ENCODE data around the gene RNF166. TPM values are rescaled to one million over a fixed set of nuclear protein-coding genes. Genes with fewer than 3 reads are reported as not detected.

The RNF166 gene
- total and polyA plus RNA-seq, 2 of the 13 experiments (the other 11 are each of a cell fraction or from before 2014, with no cell fraction given) = 21.4 to 23.0 TPM

- TF ChIP-seq STAG1 (CRISPR knock-in tag; IDR thresholded peaks at IDR 0.05) (peak; percentile 71), KLF9 (CRISPR knock-in tag; IDR thresholded peaks at IDR 0.05; ENCODE audit: low read depth) (no peak), MNT (IDR thresholded peaks at IDR 0.05) (no peak), ZMYM3 (CRISPR knock-in tag; IDR thresholded peaks at IDR 0.05) (no peak), ZNF781 (CRISPR knock-in tag; IDR thresholded peaks at IDR 0.05; ENCODE audit: borderline replicate concordance, not compliant biosample characterization) (no peak), REL (CRISPR knock-in tag; conservative IDR thresholded peaks at IDR 0.05) (no peak), PAF1 (CRISPR knock-in tag; IDR thresholded peaks at IDR 0.05) (0 out of 2 replicates have a peak, but pooled peaks have one; percentile 28), FOXK1 (CRISPR knock-in tag; IDR thresholded peaks at IDR 0.05; ENCODE audit: borderline replicate concordance, low read depth) (no peak), SATB2 (CRISPR knock-in tag; IDR thresholded peaks at IDR 0.05) (no peak), ZMYM2 (CRISPR knock-in tag; IDR thresholded peaks at IDR 0.05) (0 out of 2 replicates have a peak, but pooled peaks have one; percentile 6), SOX5 (CRISPR knock-in tag; IDR thresholded peaks at IDR 0.05; ENCODE audit: borderline replicate concordance) (no peak), KLF15 (CRISPR knock-in tag; IDR thresholded peaks at IDR 0.05; ENCODE audit: borderline replicate concordance) (no peak), EZH2 (conservative IDR thresholded peaks at IDR 0.05; ENCODE audit: low read depth, low read length) (no peak), ZNF768 (CRISPR knock-in tag; IDR thresholded peaks at IDR 0.05) (peak; percentile 41; the same call in 1 of the 2 replicates), ELF3 (CRISPR knock-in tag; IDR thresholded peaks at IDR 0.05) (0 out of 2 replicates have a peak, but pooled peaks have one; percentile 27), TBL1XR1 (IDR thresholded peaks at IDR 0.05; ENCODE audit: borderline replicate concordance, low read length, partially characterized antibody) (no peak), NR3C1 (CRISPR knock-in tag; IDR thresholded peaks at IDR 0.05) (no peak), MTA1 (CRISPR knock-in tag; IDR thresholded peaks at IDR 0.05; ENCODE audit: borderline replicate concordance) (no peak), SNAPC2 (CRISPR knock-in tag; IDR thresholded peaks at IDR 0.05) (no peak), ZSCAN5A (CRISPR knock-in tag; IDR thresholded peaks at IDR 0.05; ENCODE audit: borderline replicate concordance) (no peak), ISL2 (CRISPR knock-in tag; IDR thresholded peaks at IDR 0.05) (no peak)
- TF ChIP-seq, protein P1, sequence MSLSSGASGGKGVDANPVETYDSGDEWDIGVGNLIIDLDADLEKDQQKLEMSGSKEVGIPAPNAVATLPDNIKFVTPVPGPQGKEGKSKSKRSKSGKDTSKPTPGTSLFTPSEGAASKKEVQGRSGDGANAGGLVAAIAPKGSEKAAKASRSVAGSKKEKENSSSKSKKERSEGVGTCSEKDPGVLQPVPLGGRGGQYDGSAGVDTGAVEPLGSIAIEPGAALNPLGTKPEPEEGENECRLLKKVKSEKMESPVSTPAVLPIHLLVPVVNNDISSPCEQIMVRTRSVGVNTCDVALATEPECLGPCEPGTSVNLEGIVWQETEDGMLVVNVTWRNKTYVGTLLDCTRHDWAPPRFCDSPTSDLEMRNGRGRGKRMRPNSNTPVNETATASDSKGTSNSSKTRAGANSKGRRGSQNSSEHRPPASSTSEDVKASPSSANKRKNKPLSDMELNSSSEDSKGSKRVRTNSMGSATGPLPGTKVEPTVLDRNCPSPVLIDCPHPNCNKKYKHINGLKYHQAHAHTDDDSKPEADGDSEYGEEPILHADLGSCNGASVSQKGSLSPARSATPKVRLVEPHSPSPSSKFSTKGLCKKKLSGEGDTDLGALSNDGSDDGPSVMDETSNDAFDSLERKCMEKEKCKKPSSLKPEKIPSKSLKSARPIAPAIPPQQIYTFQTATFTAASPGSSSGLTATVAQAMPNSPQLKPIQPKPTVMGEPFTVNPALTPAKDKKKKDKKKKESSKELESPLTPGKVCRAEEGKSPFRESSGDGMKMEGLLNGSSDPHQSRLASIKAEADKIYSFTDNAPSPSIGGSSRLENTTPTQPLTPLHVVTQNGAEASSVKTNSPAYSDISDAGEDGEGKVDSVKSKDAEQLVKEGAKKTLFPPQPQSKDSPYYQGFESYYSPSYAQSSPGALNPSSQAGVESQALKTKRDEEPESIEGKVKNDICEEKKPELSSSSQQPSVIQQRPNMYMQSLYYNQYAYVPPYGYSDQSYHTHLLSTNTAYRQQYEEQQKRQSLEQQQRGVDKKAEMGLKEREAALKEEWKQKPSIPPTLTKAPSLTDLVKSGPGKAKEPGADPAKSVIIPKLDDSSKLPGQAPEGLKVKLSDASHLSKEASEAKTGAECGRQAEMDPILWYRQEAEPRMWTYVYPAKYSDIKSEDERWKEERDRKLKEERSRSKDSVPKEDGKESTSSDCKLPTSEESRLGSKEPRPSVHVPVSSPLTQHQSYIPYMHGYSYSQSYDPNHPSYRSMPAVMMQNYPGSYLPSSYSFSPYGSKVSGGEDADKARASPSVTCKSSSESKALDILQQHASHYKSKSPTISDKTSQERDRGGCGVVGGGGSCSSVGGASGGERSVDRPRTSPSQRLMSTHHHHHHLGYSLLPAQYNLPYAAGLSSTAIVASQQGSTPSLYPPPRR (CRISPR knock-in tag; IDR thresholded peaks at IDR 0.05; ENCODE audit: borderline replicate concordance) = no peak
- TF ChIP-seq, protein P2, sequence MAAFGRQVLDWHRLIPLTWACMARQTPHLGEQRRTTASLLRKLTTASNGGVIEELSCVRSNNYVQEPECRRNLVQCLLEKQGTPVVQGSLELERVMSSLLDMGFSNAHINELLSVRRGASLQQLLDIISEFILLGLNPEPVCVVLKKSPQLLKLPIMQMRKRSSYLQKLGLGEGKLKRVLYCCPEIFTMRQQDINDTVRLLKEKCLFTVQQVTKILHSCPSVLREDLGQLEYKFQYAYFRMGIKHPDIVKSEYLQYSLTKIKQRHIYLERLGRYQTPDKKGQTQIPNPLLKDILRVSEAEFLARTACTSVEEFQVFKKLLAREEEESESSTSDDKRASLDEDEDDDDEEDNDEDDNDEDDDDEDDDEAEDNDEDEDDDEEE (CRISPR knock-in tag; IDR thresholded peaks at IDR 0.05) = no peak
Observed at GRCh38 chr16:88681084-88681680, 25.0 kb downstream of the RNF166 start (continued).
